Mucosa of descending colon (tissue), 3 donors: ENCODE measurements around the gene HNRNPK. TPM values are rescaled to one million over a fixed set of nuclear protein-coding genes. Genes with fewer than 3 reads are reported as not detected.

Experiments
- ATAC-seq: fragments of 200-7000 bp; cut with Tn5 transposase; one replicate; pipeline ENCODE4 v1.9.1; 2020; ENCODE audit warnings: mild to moderate bottlenecking, moderate library complexity
- DNase-seq, 3 donors: peaks; one replicate each; pipeline ENCODE4 v3.0.0-alpha.2; 2020
- H3K36me3 ChIP-seq: fragments of 200-600 bp; one replicate; pipeline ENCODE4 v1.8.0; 2021; ENCODE audit warnings: low read depth, mild to moderate bottlenecking
- H3K4me1 ChIP-seq: fragments of 200-600 bp; one replicate; pipeline ENCODE4 v1.8.0; 2021; ENCODE audit warnings: low read depth, mild to moderate bottlenecking
- H3K4me3 ChIP-seq: fragments of 200-600 bp; one replicate; pipeline ENCODE4 v1.8.0; 2021; ENCODE audit warnings: mild to moderate bottlenecking
- H3K9me3 ChIP-seq: fragments of 200-600 bp; one replicate; pipeline ENCODE4 v1.8.0; 2021; ENCODE audit warnings: mild to moderate bottlenecking
- intact Hi-C, 2 donors: fragments of 100-400 bp; cut with DNase I in 1 of 2; cut with micrococcal nuclease in 1 of 2; formaldehyde crosslinking; loops; one replicate each; pipeline versions ENCODE4 v1.11.0 to v1.11.1; 2022; cut with DNase I, micrococcal nuclease
- long read RNA-seq, 2 donors: library from polyadenylated mRNA; unstranded; transcript quantifications; one replicate each; pipeline ENCODE4 v2.0.0, GENCODE V29; 2019 to 2021
- total RNA-seq, 3 donors: library from RNA; stranded (reverse); fragmentation: NEBNext Ultra II Directional in 2 of 3; extraction: Animal tissue kit (Norgen Biotek cat#: 25700) in 2 of 3; gene quantifications; one replicate each; pipeline versions ENCODE4 v1.2.1 to v1.2.4, GENCODE V29; 2021 to 2023
- TF ChIP-seq, protein P1 (sequence below): fragments of 200-600 bp; IDR thresholded peaks from one replicate; pipeline ENCODE4 v1.8.0; 2022; ENCODE audit warnings: antibody characterized with exemption, mild to moderate bottlenecking
- donor health status: DM: no; HTN: no; CAD: no; lungs with moderate emphysema.
- donor health status: DM: no; HTN: no; CAD: no.
- donor health status: DM: no; HTN: yes; CAD: no.

Gene HNRNPK
- total RNA-seq = 100 to 1,000 TPM; 386 to 461 (median 421) TPM
- long read RNA-seq, donor 1, partial matches to known transcripts = 29 of 218 reads
- long read RNA-seq, donor 1, other reads (novel, unspliced or antisense) = 188 of 218 reads
- long read RNA-seq, donor 2, partial matches to known transcripts = 5 of 183 reads
- long read RNA-seq, donor 2, other reads (novel, unspliced or antisense) = 178 of 183 reads

DNA sequence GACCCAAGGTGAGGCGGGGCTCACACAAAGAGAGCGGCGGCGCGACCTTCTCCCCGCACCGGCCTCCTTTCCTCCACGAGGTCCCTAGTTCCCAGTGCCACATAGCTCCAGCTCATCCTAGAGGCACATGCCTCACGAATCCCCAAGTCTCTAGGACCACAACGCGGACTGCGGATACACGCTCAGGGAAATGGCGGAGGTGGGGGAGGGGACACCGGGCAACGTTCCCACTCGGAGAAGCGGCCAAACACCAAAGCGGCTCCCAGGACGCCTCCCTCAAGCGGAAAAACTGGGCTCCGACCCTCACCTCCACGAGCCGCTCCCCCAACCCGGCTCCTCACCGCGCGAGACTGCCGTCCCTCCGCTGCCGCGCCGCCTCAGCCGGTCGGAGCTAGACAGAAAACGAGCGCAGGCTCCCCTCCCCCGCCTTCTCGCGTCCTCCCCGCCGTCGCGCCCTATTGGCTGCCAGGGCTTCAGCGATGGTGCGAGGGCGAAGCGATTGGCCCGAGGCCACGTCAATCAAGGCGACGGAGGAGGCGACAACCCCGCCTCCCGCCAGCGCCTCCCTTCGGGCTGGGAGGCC is at the start of gene HNRNPK:
TSS of gene HNRNPK (minus strand) at position 404 of the 583 bp plus-strand sequence. CDS start 1,963 bp downstream, outside the sequence.
- peak within 1 kb of the TSS; percentile 92 for H3K4me3 ChIP-seq
- H3K9me3 ChIP-seq = no peaks in the 10 kb centered on the region
- DNase-seq (peak; percentile 99 to 100 (median 99)), ATAC-seq (peak; percentile 93)
- H3K36me3 ChIP-seq = peaks cover 19% of the 10 kb centered on the region
- TF ChIP-seq, protein P1, sequence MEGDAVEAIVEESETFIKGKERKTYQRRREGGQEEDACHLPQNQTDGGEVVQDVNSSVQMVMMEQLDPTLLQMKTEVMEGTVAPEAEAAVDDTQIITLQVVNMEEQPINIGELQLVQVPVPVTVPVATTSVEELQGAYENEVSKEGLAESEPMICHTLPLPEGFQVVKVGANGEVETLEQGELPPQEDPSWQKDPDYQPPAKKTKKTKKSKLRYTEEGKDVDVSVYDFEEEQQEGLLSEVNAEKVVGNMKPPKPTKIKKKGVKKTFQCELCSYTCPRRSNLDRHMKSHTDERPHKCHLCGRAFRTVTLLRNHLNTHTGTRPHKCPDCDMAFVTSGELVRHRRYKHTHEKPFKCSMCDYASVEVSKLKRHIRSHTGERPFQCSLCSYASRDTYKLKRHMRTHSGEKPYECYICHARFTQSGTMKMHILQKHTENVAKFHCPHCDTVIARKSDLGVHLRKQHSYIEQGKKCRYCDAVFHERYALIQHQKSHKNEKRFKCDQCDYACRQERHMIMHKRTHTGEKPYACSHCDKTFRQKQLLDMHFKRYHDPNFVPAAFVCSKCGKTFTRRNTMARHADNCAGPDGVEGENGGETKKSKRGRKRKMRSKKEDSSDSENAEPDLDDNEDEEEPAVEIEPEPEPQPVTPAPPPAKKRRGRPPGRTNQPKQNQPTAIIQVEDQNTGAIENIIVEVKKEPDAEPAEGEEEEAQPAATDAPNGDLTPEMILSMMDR = no peak
- intact Hi-C loops = loop anchor here in 1 of 2 donors (10.0 kb wide), 1 partner anchor 195 kb away; no protein-coding TSS in a partner anchor
- peaks cover 17% of the 10 kb centered on the region for H3K4me1 ChIP-seq

DNA sequence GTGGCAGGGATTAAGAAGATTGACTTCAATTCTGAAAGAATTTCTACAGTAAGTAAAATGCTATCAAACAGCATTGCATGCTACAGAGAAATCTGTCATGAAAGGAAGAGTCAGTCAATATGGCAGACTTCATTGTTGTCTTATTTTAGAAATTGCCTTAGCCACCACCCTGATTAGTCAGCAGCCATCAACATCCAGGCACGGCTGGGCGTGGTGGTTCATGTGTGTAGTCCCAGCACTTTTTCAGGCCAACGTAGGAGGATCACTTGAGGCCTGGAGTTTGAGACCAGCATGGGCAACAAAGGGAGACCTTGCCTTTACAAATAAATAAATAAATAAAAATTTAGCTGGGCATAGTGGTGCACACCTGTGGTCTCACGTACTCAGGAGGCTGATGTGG is 47.2 kb upstream of the HNRNPK start:
- DNase-seq (no peak), ATAC-seq (no peak)
- intact Hi-C loops = no loop called here
- no peak overlapping the region for H3K4me3 ChIP-seq
- no peaks in the 10 kb centered on the region for H3K4me1 ChIP-seq
- no peaks in the 10 kb centered on the region for H3K36me3 ChIP-seq
- TF ChIP-seq, protein P1 = no peak
- H3K9me3 ChIP-seq = no peaks in the 10 kb centered on the region

DNA sequence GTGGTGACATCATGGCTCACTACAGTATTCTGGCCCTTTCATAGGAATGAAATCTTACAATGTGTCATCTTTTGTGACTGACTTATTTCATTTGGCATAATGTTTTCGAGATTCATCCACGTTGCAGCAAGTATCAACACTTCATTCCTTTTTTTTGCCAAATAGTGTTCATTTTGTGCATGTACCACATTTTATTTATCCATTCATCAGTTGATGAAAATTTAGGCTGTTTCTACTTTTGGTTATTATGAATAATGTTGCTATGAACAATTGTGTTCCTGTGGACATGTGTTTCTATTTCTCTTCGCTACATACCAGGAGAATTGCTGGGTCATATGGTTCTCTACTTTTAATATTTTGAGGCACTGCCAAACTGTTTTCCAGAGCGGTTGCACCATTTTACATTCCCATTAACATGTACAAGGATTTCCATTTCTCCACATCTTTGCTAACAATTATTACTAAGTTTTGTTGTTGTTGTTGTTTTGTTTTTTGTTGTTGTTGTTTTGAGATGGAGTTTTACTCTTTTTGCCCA is 44.1 kb upstream of the HNRNPK start:
- H3K36me3 ChIP-seq = no peaks in the 10 kb centered on the region
- intact Hi-C loops = no loop called here

DNA sequence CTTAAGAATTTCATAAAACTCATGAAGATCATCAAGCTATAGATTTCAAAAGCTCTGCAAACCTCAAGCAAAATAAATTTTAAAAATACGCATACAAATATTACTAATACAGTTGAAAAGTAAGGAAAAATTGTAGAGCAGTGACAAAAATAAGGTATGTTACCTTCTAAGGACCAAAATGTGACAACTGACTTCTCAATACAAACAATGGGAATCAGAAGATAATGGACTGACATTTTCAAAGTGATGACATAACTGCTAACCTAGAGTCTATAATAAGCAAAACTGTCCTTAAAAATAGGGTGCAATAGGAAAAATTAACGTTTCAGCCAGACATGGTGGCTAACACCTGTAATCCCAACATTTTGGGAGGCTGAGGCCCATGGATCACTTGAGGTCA is 27.6 kb upstream of the HNRNPK start:
- H3K9me3 ChIP-seq = no peaks in the 10 kb centered on the region
- TF ChIP-seq, protein P1 = no peak
- no peaks in the 10 kb centered on the region for H3K36me3 ChIP-seq
- no peaks in the 10 kb centered on the region for H3K4me1 ChIP-seq
- intact Hi-C loops = no loop called here
- DNase-seq (no peak), ATAC-seq (no peak)
- H3K4me3 ChIP-seq = no peak overlapping the region

More for the DNA sequence above, 44.1 kb upstream of the HNRNPK start:
- no peaks in the 10 kb centered on the region for H3K4me1 ChIP-seq
- TF ChIP-seq, protein P1 = no peak
- no peaks in the 10 kb centered on the region for H3K9me3 ChIP-seq
- DNase-seq = no peak
- no peak for ATAC-seq
- H3K4me3 ChIP-seq = no peak overlapping the region

DNA sequence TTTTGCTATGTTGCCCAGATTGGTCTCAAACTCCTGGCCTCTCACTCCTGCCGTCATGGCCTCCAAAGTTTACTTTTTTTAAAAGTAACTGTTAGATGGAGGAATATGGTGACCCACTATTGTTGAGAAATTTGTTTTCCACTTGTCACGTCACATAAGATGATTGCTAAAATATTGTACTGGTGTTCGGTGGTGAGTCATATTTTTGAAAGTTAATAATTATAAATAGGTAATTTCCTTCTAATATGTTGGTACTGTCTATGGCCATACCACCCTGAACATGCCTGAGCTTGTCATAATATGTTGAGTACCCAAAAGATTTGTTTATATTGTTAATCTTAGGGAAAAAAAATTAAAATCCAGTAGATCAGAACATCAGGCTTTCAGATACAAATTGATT is 23.2 kb upstream of the HNRNPK start:
- no peaks in the 10 kb centered on the region for H3K36me3 ChIP-seq
- H3K4me3 ChIP-seq = no peak overlapping the region
- intact Hi-C loops = no loop called here
- no peaks in the 10 kb centered on the region for H3K9me3 ChIP-seq
- DNase-seq (no peak), ATAC-seq (no peak)
- H3K4me1 ChIP-seq = no peaks in the 10 kb centered on the region
- TF ChIP-seq, protein P1 = no peak
